Left lung (tissue), 10 donors: Measurements from ENCODE around the gene ACTN3. TPM values are rescaled to one million over a fixed set of nuclear protein-coding genes. Genes with fewer than 3 reads are reported as not detected.

ENCODE experiments used
- ATAC-seq: fragments of 200-7000 bp; cut with Tn5 transposase; one replicate; pipeline ENCODE4 v1.9.1; 2020; ENCODE audit warnings: moderate library complexity
- DNase-seq, 4 donors: peaks; one replicate each; pipeline ENCODE4 v3.0.0-alpha.2; 2013 to 2020
- H3K27ac ChIP-seq, 2 donors: fragments of 200-600 bp; sonication (generic) in 1 of 2; one replicate each; pipeline versions ENCODE4 v1.5.0 to v1.8.0; 2020 to 2021
- H3K27me3 ChIP-seq, 2 donors: fragments of 200-600 bp; sonication (generic) in 1 of 2; one replicate each; pipeline versions ENCODE4 v1.5.0 to v1.8.0; 2020 to 2021
- H3K36me3 ChIP-seq, 2 donors: fragments of 200-600 bp; sonication (generic) in 1 of 2; one replicate each; pipeline versions ENCODE4 v1.5.0 to v1.8.0; 2020 to 2021
- H3K4me1 ChIP-seq, 2 donors: fragments of 200-600 bp; one replicate each; pipeline ENCODE4 v1.8.0; 2021
- H3K4me3 ChIP-seq, 2 donors: fragments of 200-600 bp; sonication (generic) in 1 of 2; one replicate each; pipeline versions ENCODE4 v1.5.0 to v1.8.0; 2020 to 2021; ENCODE audit warnings: mild to moderate bottlenecking in 1 of 2
- H3K9me3 ChIP-seq, 2 donors: fragments of 200-600 bp; sonication (generic) in 1 of 2; one replicate each; pipeline versions ENCODE4 v1.5.0 to v1.8.0; 2020 to 2021
- CTCF ChIP-seq, 2 donors: fragments of 200-600 bp; sonication (generic) in 1 of 2; IDR thresholded peaks; one replicate each; pipeline versions ENCODE4 v1.5.0 to v1.8.0; 2021; ENCODE audit warnings: antibody characterized with exemption in 2 of 2
- intact Hi-C, 2 donors: fragments of 100-400 bp; cut with DNase I; formaldehyde crosslinking; loops; one replicate each; pipeline versions ENCODE4 v1.11.2 to v1.14.2; 2022
- polyA plus RNA-seq, 6 donors: library from polyadenylated mRNA; unstranded; fragments of 120-200 nt; gene quantifications; one replicate each; pipeline ENCODE4 v1.2.1, GENCODE V29; 2013; ENCODE audit not compliant: insufficient read length in 6 of 6
- total RNA-seq, 2 donors: library from RNA; stranded (reverse); fragmentation: NEBNext Ultra II Directional; extraction: Animal tissue kit (Norgen Biotek cat#: 25700); gene quantifications; one replicate each; pipeline ENCODE4 v1.2.1, GENCODE V29; 2021
- donor health status: DM: no; HTN: yes; CAD: no.
- donor health status: DM: no; HTN: no; CAD: no.

Gene ACTN3
- total and polyA plus RNA-seq, 8 donors = 0.06 to 0.16 TPM; not detected in 6

GRCh38 chr11:66510271-66510989 lies 36.3 kb upstream of the ACTN3 start, which contains the start of gene BBS1:
TSS of gene BBS1 (plus strand) at chr11:66510635. CDS start at chr11:66510660, 25 bp downstream.
- TF ChIP-seq CTCF (IDR thresholded peaks at IDR 0.05) = no peak
- Histone ChIP-seq H3K36me3 (peaks cover 0 to 25% of the 10 kb centered on the region in 2 donors), H3K27me3 (no peaks in the 10 kb centered on the region), H3K4me1 (peaks cover 11 to 21% of the 10 kb centered on the region in 2 donors), H3K4me3 (peak within 1 kb of the TSS; percentile 66 to 99), H3K27ac (peak within 1 kb of the TSS in 1 of 2 donors; percentile 84), H3K9me3 (no peaks in the 10 kb centered on the region)
- intact Hi-C loops = no loop called here
- peak; percentile 83 to 97 (median 86) for DNase-seq
- peak; percentile 99 for ATAC-seq

GRCh38 chr11:66510990-66511339 lies 35.7 kb upstream of the ACTN3 start:
- H3K36me3 ChIP-seq = peaks cover 0 to 30% of the 10 kb centered on the region in 2 donors
- H3K27me3 ChIP-seq = no peaks in the 10 kb centered on the region
- no peak for TF ChIP-seq CTCF (IDR thresholded peaks at IDR 0.05)
- DNase-seq (no peak), ATAC-seq (no peak)
- intact Hi-C loops = no loop called here
- peaks cover 11 to 21% of the 10 kb centered on the region in 2 donors for H3K4me1 ChIP-seq
- H3K9me3 ChIP-seq = no peaks in the 10 kb centered on the region
- H3K27ac ChIP-seq = no peak overlapping the region
- H3K4me3 ChIP-seq = peak overlapping the region; percentile 66 to 99

GRCh38 chr11:66523611-66524010 lies 23.1 kb upstream of the ACTN3 start:
- peaks cover 0 to 83% of the 10 kb centered on the region in 2 donors for H3K36me3 ChIP-seq
- no peaks in the 10 kb centered on the region for H3K27me3 ChIP-seq
- ATAC-seq (no peak), DNase-seq (no peak)
- no peak overlapping the region for H3K4me3 ChIP-seq
- intact Hi-C loops = no loop called here
- no peaks in the 10 kb centered on the region for H3K9me3 ChIP-seq
- no peak for TF ChIP-seq CTCF (IDR thresholded peaks at IDR 0.05)
- no peak overlapping the region for H3K27ac ChIP-seq
- H3K4me1 ChIP-seq = no peaks in the 10 kb centered on the region

- Histone ChIP-seq H3K27ac (no peak overlapping the region), H3K27me3 (no peaks in the 10 kb centered on the region), H3K4me3 (no peak overlapping the region), H3K36me3 (peaks cover 0 to 80% of the 10 kb centered on the region in 2 donors), H3K9me3 (no peaks in the 10 kb centered on the region), H3K4me1 (no peaks in the 10 kb centered on the region)
- no peak for TF ChIP-seq CTCF (IDR thresholded peaks at IDR 0.05)
- DNase-seq = no peak
- no peak for ATAC-seq
- intact Hi-C loops = no loop called here
These were observed 22.2 kb upstream of the ACTN3 start for GRCh38 chr11:66524304-66525040.

- no peak for ATAC-seq
- Histone ChIP-seq H3K36me3 (peaks cover 0 to 53% of the 10 kb centered on the region in 2 donors), H3K27ac (no peak overlapping the region), H3K9me3 (no peaks in the 10 kb centered on the region), H3K4me1 (no peaks in the 10 kb centered on the region), H3K27me3 (no peaks in the 10 kb centered on the region), H3K4me3 (no peak overlapping the region)
- peak in 1 of 4 donors; percentile 17 for DNase-seq
- intact Hi-C loops = no loop called here
- TF ChIP-seq CTCF (IDR thresholded peaks at IDR 0.05) = no peak
These were observed 17.6 kb upstream of the ACTN3 start for GRCh38 chr11:66529069-66529468.
